Colonic mucosa (tissue), 4 donors: ENCODE data around the gene ZFHX3. TPM values are rescaled to one million over a fixed set of nuclear protein-coding genes. Genes with fewer than 3 reads are reported as not detected.
A peak's percentile ranks its signal among the peaks of the same experiment; 100 is the strongest.

Experiments
- DNase-seq: peaks from one replicate; pipeline ENCODE4 v3.0.0-alpha.2; 2020
- H3K27ac ChIP-seq: fragments of 200-600 bp; one replicate; pipeline ENCODE4 v1.8.0; 2021
- H3K27me3 ChIP-seq: fragments of 200-600 bp; one replicate; pipeline ENCODE4 v1.8.0; 2021
- H3K36me3 ChIP-seq: fragments of 200-600 bp; one replicate; pipeline ENCODE4 v1.8.0; 2021
- H3K4me1 ChIP-seq: fragments of 200-600 bp; one replicate; pipeline ENCODE4 v1.8.0; 2021; ENCODE audit warnings: mild to moderate bottlenecking
- H3K4me3 ChIP-seq: fragments of 200-600 bp; one replicate; pipeline ENCODE4 v1.8.0; 2021
- H3K9ac ChIP-seq, 2 donors: one replicate each; pipeline ENCODE4 v1.7.0; 2013; ENCODE audit warnings: control low read depth in 2 of 2, low read depth in 2 of 2, low read length in 2 of 2
- H3K9me3 ChIP-seq: fragments of 200-600 bp; one replicate; pipeline ENCODE4 v1.8.0; 2021
- CTCF ChIP-seq: fragments of 200-600 bp; IDR thresholded peaks from one replicate; pipeline ENCODE4 v1.8.0; 2022; ENCODE audit warnings: antibody characterized with exemption, mild to moderate bottlenecking
- intact Hi-C: fragments of 100-400 bp; cut with DNase I; formaldehyde crosslinking; loops from one replicate; pipeline ENCODE4 v1.14.1; 2022
- total RNA-seq, 2 donors: library from RNA; stranded (reverse); fragmentation: NEBNext Ultra II Directional in 1 of 2; extraction: Animal tissue kit (Norgen Biotek cat#: 25700) in 1 of 2; gene quantifications; one replicate each; pipeline ENCODE4 v1.2.1, GENCODE V29; 2021
- donor health status: healthy.
- donor health status: DM: no; HTN: no; CAD: no.
- donor health status: DM: no; HTN: no; CAD: no.

Gene ZFHX3
- total RNA-seq, 2 donors from 2014 or later = 10.5 to 12.8 TPM

GRCh38 chr16:73047221-73047535, 750 bp downstream of the ZFHX3 start:
- no peaks in the 10 kb centered on the region for H3K36me3 ChIP-seq
- intact Hi-C loops = loop anchor here (10.0 kb wide), 1 partner anchor 212 kb away; no protein-coding TSS in a partner anchor
- H3K9me3 ChIP-seq = no peaks in the 10 kb centered on the region
- peaks cover 4% of the 10 kb centered on the region for H3K4me1 ChIP-seq
- TF ChIP-seq CTCF = no peak
- peak overlapping the region; percentile 77 to 78 for H3K9ac ChIP-seq
- H3K27ac ChIP-seq = peak overlapping the region; percentile 88
- DNase-seq = no peak
- peak overlapping the region; percentile 90 for H3K4me3 ChIP-seq
- H3K27me3 ChIP-seq = no peaks in the 10 kb centered on the region

DNA sequence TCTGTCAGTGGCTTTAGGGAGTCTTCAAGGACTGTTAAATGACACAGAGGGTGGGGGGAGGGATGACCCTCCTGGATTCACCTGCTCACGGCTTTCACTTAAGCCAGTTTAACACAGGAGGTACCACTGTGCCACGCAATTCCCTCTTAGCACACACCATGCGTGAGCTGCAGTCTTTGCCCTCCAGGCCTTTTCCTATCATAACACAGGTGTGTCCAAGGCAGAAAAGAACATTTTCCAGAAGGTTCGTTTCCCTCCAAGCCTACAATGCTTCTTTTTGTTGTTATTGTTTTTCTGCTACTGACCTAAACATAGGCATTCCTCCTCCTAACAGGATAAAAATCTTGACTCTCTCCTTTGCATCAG, 1.1 kb downstream of the ZFHX3 start:
- peak overlapping the region in 1 of 2 donors; percentile 78 for H3K9ac ChIP-seq
- no peak for TF ChIP-seq CTCF
- no peaks in the 10 kb centered on the region for H3K27me3 ChIP-seq
- intact Hi-C loops = loop anchor here (10.0 kb wide), 1 partner anchor 212 kb away; no protein-coding TSS in a partner anchor
- no peak overlapping the region for H3K27ac ChIP-seq
- H3K4me3 ChIP-seq = no peak overlapping the region
- DNase-seq = no peak
- no peaks in the 10 kb centered on the region for H3K9me3 ChIP-seq
- no peaks in the 10 kb centered on the region for H3K36me3 ChIP-seq
- peaks cover 4% of the 10 kb centered on the region for H3K4me1 ChIP-seq

- Histone ChIP-seq H3K9ac (peak overlapping the region in 1 of 2 donors; percentile 48), H3K27ac (no peak overlapping the region), H3K4me3 (no peak overlapping the region), H3K36me3 (no peaks in the 10 kb centered on the region), H3K9me3 (no peaks in the 10 kb centered on the region), H3K27me3 (no peaks in the 10 kb centered on the region), H3K4me1 (peaks cover 4% of the 10 kb centered on the region)
- intact Hi-C loops = loop anchor here (10.0 kb wide), 1 partner anchor 212 kb away; no protein-coding TSS in a partner anchor
- no peak for DNase-seq
- no peak for TF ChIP-seq CTCF
Measured at GRCh38 chr16:73046202-73046848, 1.6 kb downstream of the ZFHX3 start.

DNA sequence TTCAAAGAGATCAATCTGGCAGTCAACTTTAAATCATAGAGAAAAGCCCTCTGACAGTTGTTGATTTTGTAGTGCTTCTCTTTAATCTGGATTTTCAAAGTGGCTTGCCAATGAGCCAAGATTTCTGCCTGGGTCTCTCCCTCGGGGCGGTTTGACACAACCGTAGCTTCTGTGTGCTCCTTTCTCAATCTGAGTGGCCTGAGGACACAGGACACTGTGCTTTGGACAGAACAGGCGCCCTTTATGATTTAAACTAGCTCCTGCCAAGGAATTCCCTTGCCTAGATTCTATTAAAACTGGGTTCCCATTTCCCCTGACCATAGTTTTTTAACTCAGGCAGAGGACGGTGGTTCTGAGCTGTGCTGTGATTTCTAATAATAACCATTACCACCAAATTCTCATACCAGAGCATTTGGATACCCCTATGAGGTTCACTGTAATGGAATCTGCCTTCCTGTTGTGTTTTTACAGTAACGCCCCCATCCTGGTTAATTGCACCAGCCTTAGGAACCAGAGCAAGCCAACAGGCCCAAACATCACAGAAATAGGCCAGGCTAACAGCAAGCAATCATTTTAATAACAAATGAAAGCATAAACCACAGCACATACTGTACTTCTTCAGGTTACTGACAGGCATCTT, 4.0 kb downstream of the ZFHX3 start:
- Histone ChIP-seq H3K27me3 (no peaks in the 10 kb centered on the region), H3K36me3 (no peaks in the 10 kb centered on the region), H3K27ac (no peak overlapping the region), H3K9ac (no peak overlapping the region), H3K4me1 (no peaks in the 10 kb centered on the region), H3K4me3 (no peak overlapping the region), H3K9me3 (no peaks in the 10 kb centered on the region)
- no peak for DNase-seq
- intact Hi-C loops = loop anchor here (10.0 kb wide), 1 partner anchor 209 kb away; no protein-coding TSS in a partner anchor
- no peak for TF ChIP-seq CTCF

- Histone ChIP-seq H3K27me3 (no peaks in the 10 kb centered on the region), H3K36me3 (no peaks in the 10 kb centered on the region), H3K9ac (no peak overlapping the region), H3K4me3 (no peak overlapping the region), H3K27ac (no peak overlapping the region), H3K4me1 (no peaks in the 10 kb centered on the region), H3K9me3 (no peaks in the 10 kb centered on the region)
- intact Hi-C loops = loop anchor here (10.0 kb wide), 1 partner anchor 208 kb away; no protein-coding TSS in a partner anchor
- TF ChIP-seq CTCF = no peak
- DNase-seq = no peak
Measured at GRCh38 chr16:73042807-73043206, 5.1 kb downstream of the ZFHX3 start.
